ENCODE measurements around the gene SLC22A17. TPM values are rescaled to one million over a fixed set of nuclear protein-coding genes. Genes with fewer than 3 reads are reported as not detected.

SLC22A17 gene
- total and polyA plus RNA-seq, 2 of the 4 experiments (the other 2 are of a cell fraction) = 6.6 to 36.0 TPM

- Histone ChIP-seq H2BK15ac (ENCODE audit: low read depth, low read length) (no peak overlapping the region), H4K8ac (ENCODE audit: low read depth in 2 of 2, low read length in 2 of 2) (no peak overlapping the region), H3K23ac (ENCODE audit: low read depth, low read length) (no peak overlapping the region), H2BK120ac (ENCODE audit: low read depth, low read length) (no peak overlapping the region), H2BK20ac (ENCODE audit: low read depth, low read length) (no peak overlapping the region), H3K56ac (ENCODE audit: extremely low read depth, insufficient read depth, low read length) (no peak overlapping the region), H2AFZ (replicated peaks; ENCODE audit: low read length, poor library complexity) (no peak overlapping the region), H3K4me2 (ENCODE audit: low read depth, low read length) (no peak overlapping the region), H4K5ac (ENCODE audit: low read depth, low read length) (no peak overlapping the region), H3K27me3 (ENCODE audit: control insufficient read depth, insufficient read depth, low read length) (peaks cover 45% of the 10 kb centered on the region), H2BK5ac (ENCODE audit: low read depth, low read length, poor library complexity, severe bottlenecking) (no peak overlapping the region), H3K9me1 (ENCODE audit: insufficient read depth, low read length) (no peaks in the 10 kb centered on the region), H3K4me1 (ENCODE audit: control insufficient read depth, insufficient read depth, low read length) (no peaks in the 10 kb centered on the region), H3K14ac (replicated peaks; ENCODE audit: low read depth, low read length) (no peak overlapping the region), H3K9ac (ENCODE audit: low read depth, low read length) (no peak overlapping the region), H3K9me3 (ENCODE audit: control insufficient read depth, insufficient read depth, low read length) (no peaks in the 10 kb centered on the region), H3K18ac (ENCODE audit: low read depth, low read length) (no peak overlapping the region), H2AK9ac (replicated peaks; ENCODE audit: low read depth, low read length, poor library complexity) (no peak overlapping the region), H3K79me1 (ENCODE audit: low read depth in 1 of 2, low read length in 2 of 2) (no peaks in the 10 kb centered on the region), H3K27ac (ENCODE audit: insufficient read depth, low read length) (no peak overlapping the region), H3K4ac (ENCODE audit: low read depth, low read length) (no peak overlapping the region), H3K36me3 (ENCODE audit: control insufficient read depth, insufficient read depth, low read length) (no peaks in the 10 kb centered on the region), H3K4me3 (ENCODE audit: insufficient read depth, low read depth, low read length) (no peak overlapping the region), H4K20me1 (ENCODE audit: insufficient read depth, low read length) (no peaks in the 10 kb centered on the region), H4K91ac (ENCODE audit: insufficient read depth, low read depth, low read length) (no peak overlapping the region), H2AK5ac (ENCODE audit: low read depth, low read length) (no peak overlapping the region)
- WGBS, 2 experiments (ENCODE audit: extremely low coverage in 2 of 2, insufficient read length in 1 of 2) = no CpG with 5 or more reads among the region's 6 CpGs
- ChIA-PET POLR2A (ENCODE audit: unreplicated experiment) (no interaction called here), CTCF (no interaction called here)
- no TSS peak for BruUV-seq (replicated peaks)
- dilution Hi-C loops (cut with HindIII; ENCODE audit: low sequenced_read_pairs, unreplicated experiment) (no loop called here), intact Hi-C loops (cut with micrococcal nuclease) (no loop called here), in situ Hi-C loops (cut with MboI; ENCODE audit: low sequenced_read_pairs) (no loop called here)
- TF ChIP-seq CTCF (conservative IDR thresholded peaks at IDR 0.05; ENCODE audit: low read depth, low read length) = no peak
- TF ChIP-seq NFE2L2 (IDR thresholded peaks at IDR 0.05; ENCODE audit: low read depth, low read length) = no peak
- TF ChIP-seq POLR2A (IDR thresholded peaks at IDR 0.05; ENCODE audit: low read depth, low read length) = no peak
- no peak for TF ChIP-seq CHD1 (IDR thresholded peaks at IDR 0.05; ENCODE audit: low read depth, low read length)
- no peak for TF ChIP-seq RFX5 (IDR thresholded peaks at IDR 0.05; ENCODE audit: low read depth, low read length)
- no peak for TF ChIP-seq RCOR1 (IDR thresholded peaks at IDR 0.05; ENCODE audit: insufficient replicate concordance, low read length)
- no peak for TF ChIP-seq SMC3 (IDR thresholded peaks at IDR 0.05; ENCODE audit: low read depth, low read length)
- no peak for TF ChIP-seq RAD21 (IDR thresholded peaks at IDR 0.05; ENCODE audit: low read length)
- no peak for TF ChIP-seq MXI1 (IDR thresholded peaks at IDR 0.05; ENCODE audit: borderline replicate concordance, low read depth, low read length)
- TF ChIP-seq BHLHE40 (IDR thresholded peaks at IDR 0.05; ENCODE audit: low read depth, low read length) = no peak
- TF ChIP-seq MAZ (IDR thresholded peaks at IDR 0.05; ENCODE audit: borderline replicate concordance, low read depth, low read length) = no peak
- TF ChIP-seq USF2 (IDR thresholded peaks at IDR 0.05; ENCODE audit: low read depth, low read length) = no peak
- no peak for TF ChIP-seq MAFK (IDR thresholded peaks at IDR 0.05; ENCODE audit: low read depth, low read length)
- TF ChIP-seq ELK1 (IDR thresholded peaks at IDR 0.05; ENCODE audit: borderline replicate concordance, low read depth, low read length) = no peak
- TF ChIP-seq CEBPB (IDR thresholded peaks at IDR 0.05; ENCODE audit: low read depth, low read length) = no peak
- no peak for TF ChIP-seq FOS (IDR thresholded peaks at IDR 0.05; ENCODE audit: low read depth, low read length)
- DNase-seq (no peak), ATAC-seq (ENCODE audit: low read depth) (no peak)
Observed at GRCh38 chr14:23382276-23382675, 29.6 kb upstream of the SLC22A17 start.
